WTC11 (cell line): ENCODE measurements around the gene EDC3. TPM values are rescaled to one million over a fixed set of nuclear protein-coding genes. Genes with fewer than 3 reads are reported as not detected.

Source experiments
- ATAC-seq: fragments of 200-7000 bp; cut with Tn5 transposase; 2 replicates; pipeline ENCODE4 v1.10.0; 2021; ENCODE audit warnings: mild to moderate bottlenecking, moderate library complexity
- Bru-seq: library from RNA; stranded (reverse); fragments of 400-500 nt; gene quantifications from one replicate; lab custom pipeline; 2021; lab: Mats Ljungman, UMichigan
- CTCF ChIA-PET: fragments of 300-600 bp; sonication (Branson Sonifier 250); formaldehyde crosslinking; loops from one replicate; lab custom pipeline; 2021; ENCODE audit warnings: antibody characterized with exemption; lab: Charles Lee
- POLR2A ChIA-PET: fragments of 350-600 bp; sonication (Branson Sonifier 250); formaldehyde crosslinking; loops from one replicate; lab custom pipeline; 2021; ENCODE audit warnings: antibody characterized with exemption; lab: Charles Lee
- DNase-seq: peaks from one replicate; pipeline ENCODE4 v3.0.0; 2021; ENCODE audit warnings: low spot score
- H3K27ac Mint-ChIP-seq: 2 replicates; pipeline ENCODE4 v1.8.0; 2021; ENCODE audit warnings: mixed read lengths
- H3K27me3 Mint-ChIP-seq: 2 replicates; pipeline ENCODE4 v1.8.0; 2021; ENCODE audit warnings: low read depth, mild to moderate bottlenecking, moderate library complexity, mixed read lengths
- H3K36me3 Mint-ChIP-seq: 2 replicates; pipeline ENCODE4 v1.8.0; 2021; ENCODE audit warnings: mixed read lengths
- H3K4me1 Mint-ChIP-seq: 2 replicates; pipeline ENCODE4 v1.8.0; 2022; ENCODE audit warnings: mixed read lengths
- H3K4me3 Mint-ChIP-seq: 2 replicates; pipeline ENCODE4 v1.8.0; 2021; ENCODE audit warnings: mild to moderate bottlenecking, moderate library complexity, mixed read lengths
- H3K9me3 Mint-ChIP-seq: 2 replicates; pipeline ENCODE4 v1.8.0; 2021; ENCODE audit warnings: mixed read lengths
- AR ChIP-seq: fragments of 250-450 bp; sonication (Bioruptor Pico); IDR thresholded peaks from 2 replicates; pipeline ENCODE4 v1.9.0; 2021; ENCODE audit warnings: mild to moderate bottlenecking
- ARID4B ChIP-seq: sonication (generic); formaldehyde crosslinking; IDR thresholded peaks from 2 replicates; pipeline ENCODE4 v1.8.0; 2023; ENCODE audit warnings: missing genetic modification reagents, mild to moderate bottlenecking, borderline replicate concordance
- ATF3 ChIP-seq: sonication (generic); formaldehyde crosslinking; conservative IDR thresholded peaks from 2 replicates; pipeline ENCODE4 v1.8.1; 2022; ENCODE audit warnings: mild to moderate bottlenecking, missing genetic modification reagents
- ATF6 ChIP-seq: sonication (generic); formaldehyde crosslinking; IDR thresholded peaks from 2 replicates; pipeline ENCODE4 v1.8.1; 2023; ENCODE audit warnings: mild to moderate bottlenecking, missing genetic modification reagents
- CBFB ChIP-seq: sonication (generic); formaldehyde crosslinking; IDR thresholded peaks from 2 replicates; pipeline ENCODE4 v1.8.1; 2022; ENCODE audit warnings: mild to moderate bottlenecking, low read depth, missing genetic modification reagents
- EMX1 ChIP-seq: fragments of 250-450 bp; sonication (Bioruptor Pico); IDR thresholded peaks from 2 replicates; pipeline ENCODE4 v1.8.0; 2021; ENCODE audit warnings: mild to moderate bottlenecking
- FOXJ3 ChIP-seq: sonication (generic); formaldehyde crosslinking; IDR thresholded peaks from 2 replicates; pipeline ENCODE4 v1.9.0; 2021; ENCODE audit warnings: missing genetic modification reagents, mild to moderate bottlenecking, borderline replicate concordance
- GABPB1 ChIP-seq: sonication (generic); formaldehyde crosslinking; IDR thresholded peaks from 2 replicates; pipeline ENCODE4 v1.8.1; 2023; ENCODE audit warnings: mild to moderate bottlenecking, missing genetic modification reagents
- HMGA2 ChIP-seq: fragments of 250-450 bp; sonication (Bioruptor Pico); IDR thresholded peaks from 2 replicates; pipeline ENCODE4 v1.4.0; 2021; ENCODE audit warnings: mild to moderate bottlenecking, moderate library complexity
- JUN ChIP-seq: sonication (generic); formaldehyde crosslinking; IDR thresholded peaks from 2 replicates; pipeline ENCODE4 v1.8.0; 2023; ENCODE audit warnings: mild to moderate bottlenecking, missing genetic modification reagents
- NFATC4 ChIP-seq: fragments of 250-450 bp; sonication (Bioruptor Pico); IDR thresholded peaks from 2 replicates; pipeline ENCODE4 v1.9.0; 2021; ENCODE audit warnings: mild to moderate bottlenecking
- PRDM15 ChIP-seq: sonication (generic); formaldehyde crosslinking; IDR thresholded peaks from 2 replicates; pipeline ENCODE4 v1.8.0; 2022; ENCODE audit warnings: missing genetic modification reagents
- PREB ChIP-seq: sonication (generic); formaldehyde crosslinking; IDR thresholded peaks from 2 replicates; pipeline ENCODE4 v1.8.1; 2022; ENCODE audit warnings: mild to moderate bottlenecking, missing genetic modification reagents, moderate library complexity, borderline replicate concordance
- SMAD4 ChIP-seq: sonication (generic); formaldehyde crosslinking; IDR thresholded peaks from 2 replicates; pipeline ENCODE4 v1.8.0; 2022; ENCODE audit warnings: mild to moderate bottlenecking, missing genetic modification reagents
- SOX15 ChIP-seq: fragments of 250-450 bp; sonication (Bioruptor Pico); IDR thresholded peaks from 2 replicates; pipeline ENCODE4 v1.9.0; 2021; ENCODE audit warnings: mild to moderate bottlenecking
- TEAD1 ChIP-seq: sonication (generic); formaldehyde crosslinking; IDR thresholded peaks from 2 replicates; pipeline ENCODE4 v1.8.0; 2022; ENCODE audit warnings: mild to moderate bottlenecking, missing genetic modification reagents
- ZBTB21 ChIP-seq: sonication (generic); formaldehyde crosslinking; IDR thresholded peaks from 2 replicates; pipeline ENCODE4 v1.8.1; 2023; ENCODE audit warnings: mild to moderate bottlenecking, missing genetic modification reagents, borderline replicate concordance
- ZBTB43 ChIP-seq: sonication (generic); formaldehyde crosslinking; IDR thresholded peaks from 2 replicates; pipeline ENCODE4 v1.8.1; 2023; ENCODE audit warnings: mild to moderate bottlenecking, missing genetic modification reagents
- long read RNA-seq, 3 experiments: library from RNA in 1 of 3; library from capped mRNA in 1 of 3; library from polyadenylated mRNA in 1 of 3; unstranded in 2 of 3; stranded (forward) in 1 of 3; transcript quantifications; one replicate each; pipeline ENCODE4 v2.0.0, GENCODE V29; 2021
- total RNA-seq: library from RNA; stranded (reverse); gene quantifications from 3 replicates; pipeline ENCODE4 v1.2.3, GENCODE V29; 2021

The EDC3 gene
- 45.6 to 54.7 TPM (median 50.6 TPM) in 3 replicates for total RNA-seq
- Bru-seq, nascent RNA: percentile 73 among the genes with signal in this experiment
- long read RNA-seq, experiment 1, transcript EDC3-214 (8 exons, 1,825 nt): minor isoform, 49 of 297 reads
- long read RNA-seq, experiment 1, transcript EDC3-201 (7 exons, 3,763 nt): major isoform, 172 of 297 reads
- long read RNA-seq, experiment 1, transcript EDC3-219 (9 exons, 3,810 nt): minor isoform, 8 of 297 reads
- long read RNA-seq, experiment 1, partial matches to known transcripts: 15 of 297 reads
- long read RNA-seq, experiment 1, other reads (novel, unspliced or antisense): 49 of 297 reads
- long read RNA-seq, experiment 2, transcript EDC3-201 (7 exons, 3,763 nt): major isoform, 14 of 49 reads
- long read RNA-seq, experiment 2, partial matches to known transcripts: 8 of 49 reads
- long read RNA-seq, experiment 2, other reads (novel, unspliced or antisense): 19 of 49 reads
- long read RNA-seq, experiment 3, transcript EDC3-201 (7 exons, 3,763 nt): major isoform, 23 of 49 reads
- long read RNA-seq, experiment 3, transcript EDC3-214 (8 exons, 1,825 nt): minor isoform, 7 of 49 reads
- long read RNA-seq, experiment 3, partial matches to known transcripts: 6 of 49 reads
- long read RNA-seq, experiment 3, other reads (novel, unspliced or antisense): 9 of 49 reads

GRCh38 chr15:74695597-74696397 lies at the start of gene EDC3:
Gene EDC3, minus strand, starts transcription at chr15:74696024. Its CDS starts 20,900 bp downstream, at chr15:74675124.
- ATAC-seq (peak; percentile 91), DNase-seq (peak; percentile 87)
- CTCF ChIA-PET: interaction anchor here (0.7 to 1.0 kb wide), 3 partner anchors 64 to 75 kb away, joined by 3 to 6 read pairs (median 5); no protein-coding TSS in a partner anchor
- POLR2A ChIA-PET: interaction anchor here (0.8 to 1.6 kb wide), 3 partner anchors 12 to 65 kb away, joined by 5 to 7 read pairs (median 5); no protein-coding TSS in a partner anchor
- H3K27ac Mint-ChIP-seq: peak within 1 kb of the TSS; percentile 99
- H3K9me3 Mint-ChIP-seq: no peaks in the 10 kb centered on the region
- peaks cover 9% of the 10 kb centered on the region for H3K27me3 Mint-ChIP-seq
- peaks cover 2% of the 10 kb centered on the region; the same call in 1 of the 2 replicates for H3K36me3 Mint-ChIP-seq
- H3K4me1 Mint-ChIP-seq: peaks cover 11% of the 10 kb centered on the region
- peak within 1 kb of the TSS; percentile 100 for H3K4me3 Mint-ChIP-seq
- TF ChIP-seq SMAD4 (CRISPR knock-in tag): no peak
- no peak for TF ChIP-seq PREB (CRISPR knock-in tag)
- peak; percentile 87; the same call in 1 of the 2 replicates for TF ChIP-seq GABPB1 (CRISPR knock-in tag)
- TF ChIP-seq FOXJ3: no peak
- TF ChIP-seq ATF3 (CRISPR knock-in tag): no peak
- TF ChIP-seq TEAD1 (CRISPR knock-in tag): peak; percentile 94
- no peak for TF ChIP-seq SOX15 (CRISPR knock-in tag)
- TF ChIP-seq PRDM15 (CRISPR knock-in tag): no peak
- TF ChIP-seq JUN (CRISPR knock-in tag): peak; percentile 52; the same call in 1 of the 2 replicates
- no peak for TF ChIP-seq ZBTB43 (CRISPR knock-in tag)
- TF ChIP-seq EMX1 (CRISPR knock-in tag): no peak
- TF ChIP-seq ARID4B (CRISPR knock-in tag): peak; percentile 80; the same call in 1 of the 2 replicates
- no peak for TF ChIP-seq ZBTB21 (CRISPR knock-in tag)
- TF ChIP-seq ATF6 (CRISPR knock-in tag): no peak
- no peak for TF ChIP-seq CBFB (CRISPR knock-in tag)
- TF ChIP-seq HMGA2 (CRISPR knock-in tag): no peak
- no peak for TF ChIP-seq AR (CRISPR knock-in tag)
- no peak for TF ChIP-seq NFATC4
